BE2C (cell line): ENCODE results near the gene IFNB1.

Source experiments
- DNase-seq: peaks from one replicate; pipeline ENCODE4 v3.0.0-alpha.2; 2020
- H3K27me3 ChIP-seq: fragments of 250-450 bp; sonication (Bioruptor Pico); 2 replicates; pipeline ENCODE4 v1.5.1; 2020; ENCODE audit warnings: mild to moderate bottlenecking
- H3K36me3 ChIP-seq: fragments of 250-450 bp; sonication (Bioruptor Pico); 2 replicates; pipeline ENCODE4 v1.5.1; 2020; ENCODE audit warnings: mild to moderate bottlenecking
- H3K4me1 ChIP-seq: fragments of 250-450 bp; sonication (Bioruptor Pico); 2 replicates; pipeline ENCODE4 v1.5.1; 2020
- H3K4me3 ChIP-seq: 2 replicates; pipeline ENCODE4 v1.5.1; 2011; ENCODE audit warnings: low read depth, low read length
- H3K9me3 ChIP-seq: fragments of 250-450 bp; sonication (Bioruptor Pico); 2 replicates; pipeline ENCODE4 v1.5.1; 2020
- TF ChIP-seq, protein P1 (sequence below): IDR thresholded peaks from 2 replicates; pipeline ENCODE4 v1.5.1; 2012; ENCODE audit warnings: mild to moderate bottlenecking, low read depth, low read length

IFNB1 gene

DNA sequence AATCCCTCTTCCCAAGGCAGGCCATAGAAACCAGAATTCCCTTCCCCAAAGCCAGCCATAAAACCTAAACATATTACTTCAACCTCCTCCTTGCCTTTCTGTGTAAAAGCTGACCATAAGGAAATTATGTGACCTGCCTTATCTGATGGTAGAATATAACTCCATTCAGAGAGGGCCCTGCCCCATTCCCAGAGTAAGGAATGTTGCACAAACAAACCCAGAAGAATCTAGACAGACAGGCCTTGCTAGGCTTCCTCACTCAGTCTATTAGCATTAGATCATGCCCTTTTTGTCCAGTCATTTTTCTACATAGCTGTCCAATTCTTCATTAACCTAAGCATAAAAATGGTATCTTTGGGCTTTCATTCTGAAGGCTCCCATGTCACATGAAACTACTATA lies 17.8 kb upstream of the IFNB1 start:
- Histone ChIP-seq H3K4me1 (peaks cover 3% of the 10 kb centered on the region; the same call in 1 of the 2 replicates), H3K36me3 (no peaks in the 10 kb centered on the region), H3K27me3 (no peaks in the 10 kb centered on the region), H3K9me3 (no peaks in the 10 kb centered on the region), H3K4me3 (no peak overlapping the region)
- no peak for DNase-seq
- TF ChIP-seq, protein P1, sequence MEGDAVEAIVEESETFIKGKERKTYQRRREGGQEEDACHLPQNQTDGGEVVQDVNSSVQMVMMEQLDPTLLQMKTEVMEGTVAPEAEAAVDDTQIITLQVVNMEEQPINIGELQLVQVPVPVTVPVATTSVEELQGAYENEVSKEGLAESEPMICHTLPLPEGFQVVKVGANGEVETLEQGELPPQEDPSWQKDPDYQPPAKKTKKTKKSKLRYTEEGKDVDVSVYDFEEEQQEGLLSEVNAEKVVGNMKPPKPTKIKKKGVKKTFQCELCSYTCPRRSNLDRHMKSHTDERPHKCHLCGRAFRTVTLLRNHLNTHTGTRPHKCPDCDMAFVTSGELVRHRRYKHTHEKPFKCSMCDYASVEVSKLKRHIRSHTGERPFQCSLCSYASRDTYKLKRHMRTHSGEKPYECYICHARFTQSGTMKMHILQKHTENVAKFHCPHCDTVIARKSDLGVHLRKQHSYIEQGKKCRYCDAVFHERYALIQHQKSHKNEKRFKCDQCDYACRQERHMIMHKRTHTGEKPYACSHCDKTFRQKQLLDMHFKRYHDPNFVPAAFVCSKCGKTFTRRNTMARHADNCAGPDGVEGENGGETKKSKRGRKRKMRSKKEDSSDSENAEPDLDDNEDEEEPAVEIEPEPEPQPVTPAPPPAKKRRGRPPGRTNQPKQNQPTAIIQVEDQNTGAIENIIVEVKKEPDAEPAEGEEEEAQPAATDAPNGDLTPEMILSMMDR: no peak

GRCh38 chr9:21086538-21086937 lies 8.8 kb upstream of the IFNB1 start:
- DNase-seq: no peak
- Histone ChIP-seq H3K4me1 (no peaks in the 10 kb centered on the region), H3K36me3 (no peaks in the 10 kb centered on the region), H3K9me3 (no peaks in the 10 kb centered on the region), H3K27me3 (no peaks in the 10 kb centered on the region), H3K4me3 (no peak overlapping the region)
- TF ChIP-seq, protein P1: no peak

- Histone ChIP-seq H3K9me3 (no peaks in the 10 kb centered on the region), H3K36me3 (no peaks in the 10 kb centered on the region), H3K4me1 (no peaks in the 10 kb centered on the region), H3K4me3 (no peak overlapping the region), H3K27me3 (no peaks in the 10 kb centered on the region)
- TF ChIP-seq, protein P1: no peak
- DNase-seq: no peak
These were observed 7.3 kb upstream of the IFNB1 start for GRCh38 chr9:21085005-21085404.

- Histone ChIP-seq H3K9me3 (no peaks in the 10 kb centered on the region), H3K4me1 (no peaks in the 10 kb centered on the region), H3K4me3 (no peak overlapping the region), H3K36me3 (no peaks in the 10 kb centered on the region), H3K27me3 (no peaks in the 10 kb centered on the region)
- TF ChIP-seq, protein P1: no peak
- DNase-seq: no peak
These were observed 6.6 kb upstream of the IFNB1 start for GRCh38 chr9:21084242-21084850.

- no peaks in the 10 kb centered on the region for H3K36me3 ChIP-seq
- H3K4me3 ChIP-seq: no peak overlapping the region
- H3K4me1 ChIP-seq: no peaks in the 10 kb centered on the region
- TF ChIP-seq, protein P1: no peak
- no peaks in the 10 kb centered on the region for H3K27me3 ChIP-seq
- no peaks in the 10 kb centered on the region for H3K9me3 ChIP-seq
- no peak for DNase-seq
These were observed 4.9 kb upstream of the IFNB1 start for GRCh38 chr9:21082671-21083070.

GRCh38 chr9:21081999-21082398 lies 4.3 kb upstream of the IFNB1 start:
- no peaks in the 10 kb centered on the region for H3K36me3 ChIP-seq
- no peaks in the 10 kb centered on the region for H3K27me3 ChIP-seq
- no peak for DNase-seq
- no peaks in the 10 kb centered on the region for H3K9me3 ChIP-seq
- no peak overlapping the region for H3K4me3 ChIP-seq
- TF ChIP-seq, protein P1: no peak
- no peaks in the 10 kb centered on the region for H3K4me1 ChIP-seq
